HepG2 (cell line): Measurements from ENCODE around the gene RASSF4. TPM values are rescaled to one million over a fixed set of nuclear protein-coding genes. Genes with fewer than 3 reads are reported as not detected.

ENCODE experiments used
- ARNT ChIP-seq: fragments of 450-650 bp; IDR thresholded peaks from 2 replicates; pipeline ENCODE4 v1.6.1; 2017
- CENPX ChIP-seq: sonication (generic); formaldehyde crosslinking; IDR thresholded peaks from 2 replicates; pipeline ENCODE4 v1.9.0; 2021; ENCODE audit warnings: mild to moderate bottlenecking, missing genetic modification reagents, moderate library complexity
- HIVEP1 ChIP-seq: sonication (generic); formaldehyde crosslinking; IDR thresholded peaks from 2 replicates; pipeline ENCODE4 v1.4.0; 2020; ENCODE audit warnings: mild to moderate bottlenecking, missing genetic modification reagents
- JDP2 ChIP-seq: sonication (generic); formaldehyde crosslinking; IDR thresholded peaks from 2 replicates; pipeline ENCODE4 v1.8.1; 2022; ENCODE audit warnings: missing genetic modification reagents, borderline replicate concordance
- KLF6 ChIP-seq: IDR thresholded peaks from 2 replicates; pipeline ENCODE4 v1.8.0; 2016; ENCODE audit warnings: missing biosample characterization, missing genetic modification reagents
- NBN ChIP-seq: fragments of 450-650 bp; conservative IDR thresholded peaks from 2 replicates; pipeline ENCODE4 v1.6.1; 2017
- SOX6 ChIP-seq, 2 experiments: fragments of 450-650 bp in 1 of 2; sonication (generic) in 1 of 2; formaldehyde crosslinking in 1 of 2; IDR thresholded peaks; 2 replicates each; pipeline versions ENCODE4 v1.4.0 to v1.6.1; 2017 to 2020; ENCODE audit warnings: antibody characterized with exemption in 1 of 2, mild to moderate bottlenecking in 1 of 2, missing genetic modification reagents in 1 of 2
- ZNF3 ChIP-seq: IDR thresholded peaks from 2 replicates; pipeline ENCODE4 v1.7.0; 2017; ENCODE audit warnings: inconsistent platforms
- ZNF510 ChIP-seq: sonication (generic); formaldehyde crosslinking; IDR thresholded peaks from 2 replicates; pipeline ENCODE4 v1.4.0; 2020; ENCODE audit warnings: low read depth, mild to moderate bottlenecking, missing genetic modification reagents
- ZNF703 ChIP-seq: sonication (generic); formaldehyde crosslinking; IDR thresholded peaks from 2 replicates; pipeline ENCODE4 v1.5.1; 2020; ENCODE audit warnings: missing genetic modification reagents, mild to moderate bottlenecking, moderate library complexity, borderline replicate concordance
- ZNF749 ChIP-seq: sonication (generic); formaldehyde crosslinking; IDR thresholded peaks from 2 replicates; pipeline ENCODE4 v1.8.0; 2022; ENCODE audit warnings: mild to moderate bottlenecking, missing genetic modification reagents, moderate library complexity, borderline replicate concordance
- ZNF772 ChIP-seq: sonication (generic); formaldehyde crosslinking; IDR thresholded peaks from 2 replicates; pipeline ENCODE4 v1.5.0; 2020; ENCODE audit warnings: mild to moderate bottlenecking, missing genetic modification reagents
- ZSCAN20 ChIP-seq: sonication (generic); formaldehyde crosslinking; IDR thresholded peaks from 2 replicates; pipeline ENCODE4 v1.4.0; 2020; ENCODE audit warnings: missing genetic modification reagents, mild to moderate bottlenecking, borderline replicate concordance
- polyA plus RNA-seq, 8 experiments: library from polyadenylated mRNA; depleted of rRNA in 3 of 8; stranded (reverse) in 7 of 8; unstranded in 1 of 8; fragments of >200 nt; fragmentation: Illumina TruSeq in 4 of 8; extraction: Trizol in 4 of 8; gene quantifications; 2 replicates each; pipeline versions ENCODE4 v1.2.1 to v1.2.3, GENCODE V29; 2011 to 2016; ENCODE audit warnings: low read depth in 4 of 8, missing spikeins in 1 of 8, mixed read lengths in 1 of 8; ENCODE audit not compliant: insufficient read depth in 1 of 8
- total RNA-seq, 5 experiments: library from RNA; depleted of rRNA; stranded (reverse); fragments of >200 nt; fragmentation: Illumina TruSeq; extraction: Trizol; gene quantifications; 2 replicates each; pipeline ENCODE4 v1.2.3, GENCODE V29; 2016; ENCODE audit warnings: low read depth in 1 of 5
- TF ChIP-seq, protein P1 (sequence below): IDR thresholded peaks from 2 replicates; pipeline ENCODE4 v1.4.0; 2020; ENCODE audit warnings: mild to moderate bottlenecking, missing genetic modification reagents
- TF ChIP-seq, protein P2 (sequence below), 2 experiments: sonication (generic) in 1 of 2; formaldehyde crosslinking in 1 of 2; IDR thresholded peaks; 2 replicates each; pipeline versions ENCODE4 v1.5.1 to v1.6.1; 2011 to 2020; ENCODE audit warnings: borderline replicate concordance in 1 of 2, low read depth in 1 of 2, low read length in 1 of 2, mild to moderate bottlenecking in 1 of 2, missing genetic modification reagents in 1 of 2, moderate library complexity in 1 of 2
- TF ChIP-seq, protein P3 (sequence below): sonication (generic); formaldehyde crosslinking; IDR thresholded peaks from 2 replicates; pipeline ENCODE4 v1.8.1; 2023; ENCODE audit warnings: mild to moderate bottlenecking, missing genetic modification reagents

RASSF4 gene
- total and polyA plus RNA-seq, 2 of the 13 experiments (the other 11 are each of a cell fraction or from before 2014, with no cell fraction given) = 34.0 to 51.7 TPM

DNA sequence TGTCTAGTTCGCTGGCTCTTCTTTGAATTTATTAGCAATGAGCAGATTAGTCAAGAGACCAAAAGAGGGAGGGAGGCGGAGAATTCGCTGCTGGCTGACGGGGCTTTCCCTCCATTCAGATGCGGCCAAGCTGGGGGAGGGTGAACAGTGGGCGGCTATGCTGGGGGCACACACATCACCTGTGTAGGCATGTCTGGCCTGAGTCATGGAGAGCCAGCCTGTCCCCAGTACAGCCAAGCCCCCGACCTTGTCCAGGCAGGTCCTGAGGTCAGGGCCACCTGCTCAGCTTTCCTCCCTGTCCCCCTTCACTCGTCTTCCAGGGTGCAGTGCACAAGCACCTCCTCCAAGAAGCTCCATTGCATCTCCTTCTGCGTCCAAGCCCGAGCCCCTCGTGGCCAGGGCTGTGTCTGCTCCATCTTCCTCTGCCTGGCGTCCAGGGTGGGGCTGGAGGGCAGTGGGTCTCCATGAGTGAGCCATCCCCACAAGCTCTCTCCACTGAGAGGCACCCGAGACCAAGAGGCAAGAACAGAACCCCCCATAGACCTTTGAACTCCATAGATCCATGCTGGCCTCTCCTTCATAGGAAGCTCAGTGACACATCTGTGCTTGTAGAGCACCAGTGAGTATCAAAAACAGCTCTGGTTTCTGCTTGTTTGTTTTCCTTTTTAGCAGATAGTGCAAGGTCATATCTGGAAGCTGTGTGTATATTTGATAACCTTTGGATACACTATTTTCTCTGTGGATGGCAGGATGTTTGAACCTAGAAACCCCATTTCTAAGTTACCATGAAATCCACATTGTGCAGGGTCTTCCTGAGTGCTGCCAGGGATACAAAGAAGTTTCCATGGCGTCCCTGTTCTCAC is 20.9 kb downstream of the RASSF4 start (continued):
- TF ChIP-seq, protein P1, sequence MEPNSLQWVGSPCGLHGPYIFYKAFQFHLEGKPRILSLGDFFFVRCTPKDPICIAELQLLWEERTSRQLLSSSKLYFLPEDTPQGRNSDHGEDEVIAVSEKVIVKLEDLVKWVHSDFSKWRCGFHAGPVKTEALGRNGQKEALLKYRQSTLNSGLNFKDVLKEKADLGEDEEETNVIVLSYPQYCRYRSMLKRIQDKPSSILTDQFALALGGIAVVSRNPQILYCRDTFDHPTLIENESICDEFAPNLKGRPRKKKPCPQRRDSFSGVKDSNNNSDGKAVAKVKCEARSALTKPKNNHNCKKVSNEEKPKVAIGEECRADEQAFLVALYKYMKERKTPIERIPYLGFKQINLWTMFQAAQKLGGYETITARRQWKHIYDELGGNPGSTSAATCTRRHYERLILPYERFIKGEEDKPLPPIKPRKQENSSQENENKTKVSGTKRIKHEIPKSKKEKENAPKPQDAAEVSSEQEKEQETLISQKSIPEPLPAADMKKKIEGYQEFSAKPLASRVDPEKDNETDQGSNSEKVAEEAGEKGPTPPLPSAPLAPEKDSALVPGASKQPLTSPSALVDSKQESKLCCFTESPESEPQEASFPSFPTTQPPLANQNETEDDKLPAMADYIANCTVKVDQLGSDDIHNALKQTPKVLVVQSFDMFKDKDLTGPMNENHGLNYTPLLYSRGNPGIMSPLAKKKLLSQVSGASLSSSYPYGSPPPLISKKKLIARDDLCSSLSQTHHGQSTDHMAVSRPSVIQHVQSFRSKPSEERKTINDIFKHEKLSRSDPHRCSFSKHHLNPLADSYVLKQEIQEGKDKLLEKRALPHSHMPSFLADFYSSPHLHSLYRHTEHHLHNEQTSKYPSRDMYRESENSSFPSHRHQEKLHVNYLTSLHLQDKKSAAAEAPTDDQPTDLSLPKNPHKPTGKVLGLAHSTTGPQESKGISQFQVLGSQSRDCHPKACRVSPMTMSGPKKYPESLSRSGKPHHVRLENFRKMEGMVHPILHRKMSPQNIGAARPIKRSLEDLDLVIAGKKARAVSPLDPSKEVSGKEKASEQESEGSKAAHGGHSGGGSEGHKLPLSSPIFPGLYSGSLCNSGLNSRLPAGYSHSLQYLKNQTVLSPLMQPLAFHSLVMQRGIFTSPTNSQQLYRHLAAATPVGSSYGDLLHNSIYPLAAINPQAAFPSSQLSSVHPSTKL (CRISPR knock-in tag) = peak; percentile 68; the same call in 1 of the 2 replicates
- no peak for TF ChIP-seq ZSCAN20
- TF ChIP-seq NBN = no peak
- TF ChIP-seq SOX6 (IDR thresholded peaks at IDR 0.05) = no peak
- TF ChIP-seq SOX6 (CRISPR knock-in tag; IDR thresholded peaks at IDR 0.05) = peak; percentile 91
- TF ChIP-seq ARNT = no peak
- TF ChIP-seq ZNF772 (CRISPR knock-in tag) = peak; percentile 78; the same call in 1 of the 2 replicates
- no peak for TF ChIP-seq CENPX (CRISPR knock-in tag)
- TF ChIP-seq JDP2 = no peak
- TF ChIP-seq ZNF3 (CRISPR knock-in tag) = no peak
- TF ChIP-seq ZNF703 (CRISPR knock-in tag) = no peak; the same call in 1 of the 2 replicates
- TF ChIP-seq HIVEP1 (CRISPR knock-in tag) = no peak; the same call in 1 of the 2 replicates
- TF ChIP-seq KLF6 (CRISPR knock-in tag) = peak; percentile 43; the same call in 1 of the 2 replicates
- TF ChIP-seq, protein P2, sequence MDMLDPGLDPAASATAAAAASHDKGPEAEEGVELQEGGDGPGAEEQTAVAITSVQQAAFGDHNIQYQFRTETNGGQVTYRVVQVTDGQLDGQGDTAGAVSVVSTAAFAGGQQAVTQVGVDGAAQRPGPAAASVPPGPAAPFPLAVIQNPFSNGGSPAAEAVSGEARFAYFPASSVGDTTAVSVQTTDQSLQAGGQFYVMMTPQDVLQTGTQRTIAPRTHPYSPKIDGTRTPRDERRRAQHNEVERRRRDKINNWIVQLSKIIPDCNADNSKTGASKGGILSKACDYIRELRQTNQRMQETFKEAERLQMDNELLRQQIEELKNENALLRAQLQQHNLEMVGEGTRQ (IDR thresholded peaks at IDR 0.05; ENCODE audit: low read depth, low read length) = no peak
- TF ChIP-seq, protein P2 (CRISPR knock-in tag; IDR thresholded peaks at IDR 0.05; ENCODE audit: borderline replicate concordance) = no peak
- TF ChIP-seq ZNF510 = no peak
- TF ChIP-seq ZNF749 (CRISPR knock-in tag) = no peak; the same call in 1 of the 2 replicates
- TF ChIP-seq, protein P3, sequence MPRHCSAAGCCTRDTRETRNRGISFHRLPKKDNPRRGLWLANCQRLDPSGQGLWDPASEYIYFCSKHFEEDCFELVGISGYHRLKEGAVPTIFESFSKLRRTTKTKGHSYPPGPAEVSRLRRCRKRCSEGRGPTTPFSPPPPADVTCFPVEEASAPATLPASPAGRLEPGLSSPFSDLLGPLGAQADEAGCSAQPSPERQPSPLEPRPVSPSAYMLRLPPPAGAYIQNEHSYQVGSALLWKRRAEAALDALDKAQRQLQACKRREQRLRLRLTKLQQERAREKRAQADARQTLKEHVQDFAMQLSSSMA (CRISPR knock-in tag) = 0 out of 2 replicates have a peak, but pooled peaks have one; percentile 25
